GM21515 (cell line): ENCODE measurements around the gene ATF3.
A peak's percentile ranks its signal among the peaks of the same experiment; 100 is the strongest.

Source experiments
- ATAC-seq: cut with Tn5 transposase; IDR thresholded peaks from one replicate; pipeline ENCODE4 v1.9.1; 2021; ENCODE audit not compliant: unreplicated experiment

Gene ATF3

GRCh38 chr1:212607913-212608391, 609 bp upstream of the ATF3 start:
- peak; percentile 2 for ATAC-seq

GRCh38 chr1:212608959-212609700, 569 bp downstream of the ATF3 start:
- ATAC-seq = peak; percentile 20

GRCh38 chr1:212609701-212610574, 1.4 kb downstream of the ATF3 start:
- no peak for ATAC-seq

GRCh38 chr1:212610575-212610967, 2.0 kb downstream of the ATF3 start:
- no peak for ATAC-seq

- no peak for ATAC-seq
These were observed 2.7 kb downstream of the ATF3 start for GRCh38 chr1:212611000-212611948.

GRCh38 chr1:212612041-212612961, 3.7 kb downstream of the ATF3 start:
- no peak for ATAC-seq

- ATAC-seq = no peak
These were observed 5.1 kb downstream of the ATF3 start for GRCh38 chr1:212613440-212614335.

- ATAC-seq = no peak
These were observed 6.1 kb downstream of the ATF3 start for GRCh38 chr1:212614453-212615200.

- no peak for ATAC-seq
These were observed 6.6 kb downstream of the ATF3 start for GRCh38 chr1:212615201-212615470.

GRCh38 chr1:212618466-212619210, 10.1 kb downstream of the ATF3 start:
- no peak for ATAC-seq

GRCh38 chr1:212620293-212620692, 11.7 kb downstream of the ATF3 start:
- ATAC-seq = no peak

GRCh38 chr1:212621043-212621948, 12.7 kb downstream of the ATF3 start:
- ATAC-seq = no peak

GRCh38 chr1:212621949-212622305, 13.4 kb downstream of the ATF3 start:
- ATAC-seq = no peak

- no peak for ATAC-seq
These were observed 13.9 kb downstream of the ATF3 start for GRCh38 chr1:212622467-212622866.

GRCh38 chr1:212622906-212623305, 14.3 kb downstream of the ATF3 start:
- ATAC-seq = no peak

GRCh38 chr1:212623603-212624002, 15.0 kb downstream of the ATF3 start:
- ATAC-seq = no peak
